GM10266 (cell line): ENCODE measurements around the gene MKI67.

Experiments
- DNase-seq: peaks from one replicate; pipeline ENCODE4 v3.0.0; 2012; ENCODE audit errors: extremely low spot score
- TF ChIP-seq, protein P1 (sequence below): IDR thresholded peaks from 2 replicates; pipeline ENCODE4 v1.5.1; 2012; ENCODE audit warnings: mild to moderate bottlenecking, low read depth; ENCODE audit not compliant: control insufficient read depth, insufficient read depth; ENCODE audit errors: missing control alignments

MKI67 gene

GRCh38 chr10:128124813-128125403, 1.3 kb downstream of the MKI67 start:
- TF ChIP-seq, protein P1, sequence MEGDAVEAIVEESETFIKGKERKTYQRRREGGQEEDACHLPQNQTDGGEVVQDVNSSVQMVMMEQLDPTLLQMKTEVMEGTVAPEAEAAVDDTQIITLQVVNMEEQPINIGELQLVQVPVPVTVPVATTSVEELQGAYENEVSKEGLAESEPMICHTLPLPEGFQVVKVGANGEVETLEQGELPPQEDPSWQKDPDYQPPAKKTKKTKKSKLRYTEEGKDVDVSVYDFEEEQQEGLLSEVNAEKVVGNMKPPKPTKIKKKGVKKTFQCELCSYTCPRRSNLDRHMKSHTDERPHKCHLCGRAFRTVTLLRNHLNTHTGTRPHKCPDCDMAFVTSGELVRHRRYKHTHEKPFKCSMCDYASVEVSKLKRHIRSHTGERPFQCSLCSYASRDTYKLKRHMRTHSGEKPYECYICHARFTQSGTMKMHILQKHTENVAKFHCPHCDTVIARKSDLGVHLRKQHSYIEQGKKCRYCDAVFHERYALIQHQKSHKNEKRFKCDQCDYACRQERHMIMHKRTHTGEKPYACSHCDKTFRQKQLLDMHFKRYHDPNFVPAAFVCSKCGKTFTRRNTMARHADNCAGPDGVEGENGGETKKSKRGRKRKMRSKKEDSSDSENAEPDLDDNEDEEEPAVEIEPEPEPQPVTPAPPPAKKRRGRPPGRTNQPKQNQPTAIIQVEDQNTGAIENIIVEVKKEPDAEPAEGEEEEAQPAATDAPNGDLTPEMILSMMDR: no peak
- peak; percentile 16 for DNase-seq

- no peak for DNase-seq
- TF ChIP-seq, protein P1: no peak
Observed at GRCh38 chr10:128123846-128124245, 2.4 kb downstream of the MKI67 start.

GRCh38 chr10:128122931-128123330, 3.3 kb downstream of the MKI67 start:
- no peak for DNase-seq
- TF ChIP-seq, protein P1: no peak

DNA sequence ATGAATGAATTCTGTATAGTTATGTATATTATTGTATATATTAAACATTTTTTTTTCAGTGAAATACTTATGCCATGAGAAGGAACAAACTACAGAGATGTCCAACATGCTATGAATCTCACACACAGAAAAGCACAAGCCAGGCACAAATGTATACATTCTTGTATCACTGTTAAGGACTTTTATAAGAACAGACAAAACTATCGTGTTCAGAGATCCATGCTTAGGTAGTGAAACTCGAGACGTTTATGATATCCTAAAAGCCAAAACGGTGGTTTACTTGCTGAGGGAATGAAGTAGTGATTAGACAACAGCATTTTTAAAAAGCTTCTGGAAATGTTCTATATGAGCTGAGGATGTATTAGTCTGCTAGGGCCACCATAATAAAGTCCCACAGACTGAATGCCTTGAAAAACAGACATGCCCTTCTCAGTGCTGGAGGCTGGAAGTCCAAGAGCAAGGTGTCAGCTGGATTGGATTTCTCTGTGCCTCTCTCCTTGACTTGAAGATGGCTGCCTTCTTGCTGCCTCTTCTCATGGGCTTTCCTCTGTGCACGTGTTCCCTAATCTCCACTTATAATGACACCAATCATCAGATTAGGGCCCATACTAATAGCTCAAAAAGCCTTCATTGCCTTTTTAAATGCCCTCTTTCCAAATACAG, 4.3 kb downstream of the MKI67 start:
- DNase-seq: no peak
- TF ChIP-seq, protein P1: no peak

DNA sequence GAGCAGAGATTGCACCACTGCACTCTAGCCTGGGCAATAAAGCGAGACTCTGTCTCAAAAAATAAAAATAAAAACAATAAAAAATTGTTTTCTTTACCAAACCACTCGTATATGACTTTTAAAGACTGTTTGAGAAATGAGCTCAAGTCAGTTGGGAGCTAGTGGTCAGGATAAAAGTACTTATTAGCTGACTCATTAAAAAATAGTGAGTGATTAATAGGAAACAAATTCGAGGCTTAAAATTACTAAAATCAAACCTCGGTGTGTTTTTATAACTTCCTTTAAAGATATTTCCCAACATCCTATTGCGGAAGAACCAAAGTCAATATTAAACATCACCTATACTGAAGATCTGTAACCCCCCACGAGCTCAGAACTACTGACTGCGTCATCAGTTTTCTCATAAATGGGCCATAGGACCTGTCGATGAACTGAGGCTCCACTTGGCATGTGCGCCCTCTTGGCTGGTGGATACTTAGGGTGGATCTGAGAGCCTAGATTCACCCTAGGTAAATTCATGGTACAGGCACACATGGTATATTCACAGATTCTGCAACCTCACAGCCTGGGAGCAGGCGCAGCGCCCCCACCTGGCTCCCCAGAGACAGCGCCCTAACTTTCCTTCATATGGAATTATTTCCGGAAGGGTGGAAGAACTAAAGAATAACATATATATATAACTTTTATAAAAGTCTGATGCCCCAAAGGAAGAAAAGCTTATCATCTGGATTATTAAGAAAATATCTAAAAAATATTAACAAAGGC, 9.2 kb downstream of the MKI67 start:
- TF ChIP-seq, protein P1: no peak
- DNase-seq: no peak

- TF ChIP-seq, protein P1: no peak
- DNase-seq: no peak
Observed at GRCh38 chr10:128116187-128116586, 10.0 kb downstream of the MKI67 start.

DNA sequence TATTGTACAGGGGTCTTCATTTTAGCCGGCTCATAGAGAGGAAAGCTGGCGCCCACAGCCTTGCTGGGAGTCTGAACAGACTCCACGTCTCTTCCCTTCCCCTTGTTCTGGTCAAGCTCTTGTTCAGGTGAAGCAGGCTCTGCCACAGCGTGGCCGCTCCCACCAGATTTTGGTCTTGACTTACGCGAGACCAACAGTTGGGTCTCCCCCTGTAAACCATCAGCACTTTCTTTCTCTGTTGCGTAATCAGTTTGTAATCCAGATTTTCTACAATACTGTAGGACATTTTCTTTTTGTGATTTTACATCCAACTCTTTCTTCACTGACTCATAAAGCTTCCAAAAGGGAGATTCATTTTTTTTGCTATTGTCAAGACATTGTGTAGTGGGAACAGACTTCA, 10.9 kb downstream of the MKI67 start:
- TF ChIP-seq, protein P1: no peak
- no peak for DNase-seq
